Endothelial cell of umbilical vein (primary cell): ENCODE data around the gene SH3D21. TPM values are rescaled to one million over a fixed set of nuclear protein-coding genes. Genes with fewer than 3 reads are reported as not detected.

Experiments
- BruUV-seq: library from RNA; stranded (reverse); fragments of 400-500 nt; replicated peaks from 2 replicates; lab custom pipeline; 2021; lab: Mats Ljungman, UMichigan
- CTCF ChIA-PET: fragments of 300-600, 350-600 bp; sonication (Branson Sonifier 250); formaldehyde crosslinking; loops from one replicate; lab custom pipeline; 2021; ENCODE audit warnings: antibody characterized with exemption, inconsistent platforms; lab: Charles Lee
- POLR2A ChIA-PET: fragments of 300-600, 350-600 bp; sonication (Branson Sonifier 250); formaldehyde crosslinking; loops from one replicate; lab custom pipeline; 2021; ENCODE audit warnings: antibody characterized with exemption, inconsistent platforms; lab: Charles Lee
- DNase-seq: peaks from one replicate; pipeline ENCODE4 v3.0.0-alpha.2; 2011; ENCODE audit warnings: low read depth, low spot score
- FAIRE-seq: peaks from 2 replicates; lab custom pipeline; 2011; peaks lifted over from hg19 to GRCh38; lab: Jason Lieb, UNC
- H2AFZ ChIP-seq: 2 replicates; pipeline ENCODE4 v1.6.0; 2012; ENCODE audit warnings: low read depth, low read length, control low read depth, inconsistent platforms
- H3K27ac ChIP-seq: 2 replicates; pipeline ENCODE4 v1.5.1; 2011; ENCODE audit warnings: low read depth, mild to moderate bottlenecking, control low read depth, low read length, moderate library complexity; ENCODE audit not compliant: insufficient read depth
- H3K27me3 ChIP-seq, 2 experiments: 2 replicates each; pipeline versions ENCODE4 v1.6.0 to v1.6.1; 2011; ENCODE audit warnings: low read length in 2 of 2, mixed read lengths in 1 of 2; ENCODE audit not compliant: control insufficient read depth in 2 of 2, insufficient read depth in 2 of 2
- H3K36me3 ChIP-seq, 2 experiments: 2 replicates in 1 of 2; 3 replicates in 1 of 2; pipeline ENCODE4 v1.5.1; 2011; ENCODE audit warnings: low read length in 2 of 2, mild to moderate bottlenecking in 1 of 2, moderate library complexity in 1 of 2; ENCODE audit not compliant: control insufficient read depth in 2 of 2, insufficient read depth in 2 of 2; ENCODE audit errors: extremely low read depth in 1 of 2
- H3K4me1 ChIP-seq: 3 replicates; pipeline ENCODE4 v1.5.1; 2011; ENCODE audit warnings: mild to moderate bottlenecking, low read length; ENCODE audit not compliant: control insufficient read depth, insufficient read depth; ENCODE audit errors: extremely low read depth
- H3K4me2 ChIP-seq: 2 replicates; pipeline ENCODE4 v1.6.1; 2011; ENCODE audit warnings: low read length, control low read depth, mixed read lengths; ENCODE audit not compliant: insufficient read depth
- H3K4me3 ChIP-seq, 3 experiments: fragments of 200-600 bp in 1 of 3; sonication (generic), shearing (Covaris generic) in 1 of 3; replicated peaks in 1 of 3; 2 replicates each; pipeline ENCODE4 v1.5.1; 2011 to 2016; ENCODE audit warnings: control low read depth in 3 of 3, low read length in 3 of 3, mild to moderate bottlenecking in 2 of 3, inconsistent platforms in 1 of 3, low read depth in 1 of 3, moderate library complexity in 1 of 3; ENCODE audit not compliant: insufficient read depth in 1 of 3
- H3K79me2 ChIP-seq: 2 replicates; pipeline ENCODE4 v1.6.0; 2012; ENCODE audit warnings: low read length, inconsistent platforms; ENCODE audit not compliant: control insufficient read depth, insufficient read depth
- H3K9ac ChIP-seq: replicated peaks from 2 replicates; pipeline ENCODE3; 2011; ENCODE audit warnings: low read length, control low read depth; ENCODE audit not compliant: insufficient read depth; ENCODE audit errors: extremely low read depth
- H3K9me1 ChIP-seq: replicated peaks from 3 replicates; pipeline ENCODE4 v1.6.0; 2011; ENCODE audit warnings: mild to moderate bottlenecking, low read length; ENCODE audit not compliant: control insufficient read depth, insufficient read depth; ENCODE audit errors: extremely low read depth
- H3K9me3 ChIP-seq: replicated peaks from 2 replicates; pipeline ENCODE4 v1.5.1; 2012; ENCODE audit warnings: low read length, inconsistent platforms; ENCODE audit not compliant: control insufficient read depth, insufficient read depth
- H4K20me1 ChIP-seq: replicated peaks from 2 replicates; pipeline ENCODE3; 2011; ENCODE audit warnings: mild to moderate bottlenecking, low read length; ENCODE audit not compliant: control insufficient read depth, insufficient read depth; ENCODE audit errors: extremely low read depth
- CTCF ChIP-seq, 2 donors: IDR thresholded peaks; 1 replicate in 1 of 2; 2 replicates in 1 of 2; pipeline ENCODE4 v1.5.1; 2011; ENCODE audit warnings: low read length in 2 of 2, mild to moderate bottlenecking in 2 of 2, moderate library complexity in 2 of 2, control low read depth in 1 of 2, inconsistent platforms in 1 of 2, low read depth in 1 of 2; ENCODE audit not compliant: insufficient read depth in 1 of 2; ENCODE audit errors: extremely low read depth in 1 of 2
- EZH2 ChIP-seq: IDR thresholded peaks from 2 replicates; pipeline ENCODE4 v1.6.1; 2012; ENCODE audit warnings: borderline replicate concordance, low read depth, mild to moderate bottlenecking, moderate library complexity, low read length, inconsistent platforms; ENCODE audit not compliant: severe bottlenecking
- FOS ChIP-seq: IDR thresholded peaks from 2 replicates; pipeline ENCODE4 v1.6.1; 2011; ENCODE audit warnings: mild to moderate bottlenecking, low read length, moderate library complexity, borderline replicate concordance; ENCODE audit not compliant: insufficient read depth
- GATA2 ChIP-seq: IDR thresholded peaks from 2 replicates; pipeline ENCODE4 v1.7.0; 2011; ENCODE audit warnings: low read depth, mild to moderate bottlenecking, moderate library complexity, mixed read lengths, low read length; ENCODE audit not compliant: insufficient read length, insufficient read depth
- JUN ChIP-seq: IDR thresholded peaks from 2 replicates; pipeline ENCODE4 v1.6.1; 2011; ENCODE audit warnings: borderline replicate concordance, low read depth; ENCODE audit not compliant: insufficient read length, insufficient read depth
- MAX ChIP-seq: IDR thresholded peaks from 2 replicates; pipeline ENCODE4 v1.6.1; 2011; ENCODE audit not compliant: insufficient read depth, insufficient read length
- MYC ChIP-seq: IDR thresholded peaks from one replicate; pipeline ENCODE4 v1.6.1; 2011; ENCODE audit warnings: mild to moderate bottlenecking, low read depth, low read length
- POLR2A ChIP-seq: IDR thresholded peaks from 2 replicates; pipeline ENCODE4 v1.6.1; 2012; ENCODE audit warnings: low read depth, mild to moderate bottlenecking, control low read depth, low read length
- POLR2AphosphoS5 ChIP-seq: IDR thresholded peaks from 2 replicates; pipeline ENCODE4 v1.6.1; 2012; ENCODE audit warnings: low read depth, mild to moderate bottlenecking, control low read depth, low read length, moderate library complexity; ENCODE audit not compliant: insufficient read depth
- dilution Hi-C: fragments of 300-500 bp; cut with MboI; formaldehyde crosslinking; loops from one replicate; pipeline ENCODE4 v1.15.0; 2019; ENCODE audit warnings: low sequenced_read_pairs; ENCODE audit not compliant: extremely low pct_ligation_motif_present
- intact Hi-C: fragments of 100-400 bp; cut with micrococcal nuclease; formaldehyde crosslinking; loops from one replicate; pipeline ENCODE4 v1.10.0; 2022
- polyA plus RNA-seq, 4 experiments: library from polyadenylated mRNA; depleted of rRNA in 3 of 4; stranded (reverse) in 3 of 4; unstranded in 1 of 4; fragments of >200 nt; gene quantifications; 2 replicates each; pipeline versions ENCODE4 v1.2.1 to v1.2.3, GENCODE V29; 2011 to 2012; ENCODE audit warnings: missing spikeins in 1 of 4
- total RNA-seq: library from RNA; stranded (reverse); gene quantifications from 2 replicates; pipeline ENCODE4 v1.2.3, GENCODE V29; 2021

The SH3D21 gene
- total and polyA plus RNA-seq, 2 donors (not counting 3 experiments of a cell fraction or from before 2014, with no cell fraction given), result 1.8 to 7.2 TPM

GRCh38 chr1:36323636-36324352, 17.6 kb downstream of the SH3D21 start, which contains the start of gene EVA1B:
Gene EVA1B, minus strand, starts transcription at chr1:36323645. Its CDS starts 608 bp downstream, at chr1:36323037.
- peak; percentile 90 for FAIRE-seq

GRCh38 chr1:36324353-36324703, 18.2 kb downstream of the SH3D21 start:
- no peak for DNase-seq
- Histone ChIP-seq H3K79me2 (peaks cover 14% of the 10 kb centered on the region), H4K20me1 (no peaks in the 10 kb centered on the region), H3K36me3 (peaks cover 0 to 5% of the 10 kb centered on the region in 2 experiments), H3K27me3 (no peaks in the 10 kb centered on the region), H3K4me3 (no peak overlapping the region), H3K4me1 (peaks cover 21% of the 10 kb centered on the region), H3K9ac (no peak overlapping the region), H2AFZ (no peak overlapping the region), H3K9me1 (no peaks in the 10 kb centered on the region), H3K4me2 (no peak overlapping the region), H3K27ac (no peak overlapping the region), H3K9me3 (no peaks in the 10 kb centered on the region)
- intact Hi-C loops, result no loop called here
- ChIA-PET CTCF (interaction anchor here (1.2 to 3.1 kb wide), 7 partner anchors 18 to 163 kb away, joined by 3 to 17 read pairs (median 5); no protein-coding TSS in a partner anchor), POLR2A (no interaction called here)
- no peak for FAIRE-seq
- BruUV-seq, result no TSS peak
- dilution Hi-C loops, result no loop called here
- TF ChIP-seq MYC (no peak), POLR2AphosphoS5 (no peak), JUN (no peak), POLR2A (no peak), MAX (no peak), FOS (no peak), CTCF (IDR thresholded peaks at IDR 0.05; ENCODE audit: extremely low read depth in 1 of 2, insufficient read depth in 1 of 2, low read depth in 1 of 2, low read length in 2 of 2) (no peak), EZH2 (no peak), GATA2 (no peak)

More at GRCh38 chr1:36323636-36324352, 17.6 kb downstream of the SH3D21 start, which contains the start of gene EVA1B:
- Histone ChIP-seq H3K79me2 (peaks cover 14% of the 10 kb centered on the region), H3K4me2 (peak within 1 kb of the TSS; percentile 80), H3K27me3 (no peaks in the 10 kb centered on the region), H3K9me1 (no peaks in the 10 kb centered on the region), H3K27ac (peak within 1 kb of the TSS; percentile 62), H3K4me3 (peak within 1 kb of the TSS; percentile 61 to 85 (median 71)), H3K36me3 (peaks cover 0 to 5% of the 10 kb centered on the region in 2 experiments), H2AFZ (peak within 1 kb of the TSS; percentile 71), H3K9ac (peak within 1 kb of the TSS; percentile 68), H3K9me3 (no peaks in the 10 kb centered on the region), H3K4me1 (peaks cover 15% of the 10 kb centered on the region), H4K20me1 (no peaks in the 10 kb centered on the region)
- intact Hi-C loops (loop anchor here (1.0 kb wide), 6 partner anchors 17 to 174 kb away; partner anchors contain the start of genes SH3D21 and TRAPPC3), dilution Hi-C loops (no loop called here)
- peak; percentile 90 for DNase-seq
- TF ChIP-seq POLR2AphosphoS5 (peak; percentile 24), JUN (no peak)
- no TSS peak for BruUV-seq
- POLR2A ChIA-PET, result no interaction called here
- CTCF ChIA-PET, result interaction anchor here (0.6 to 3.1 kb wide), 10 partner anchors 8 to 163 kb away, joined by 3 to 17 read pairs (median 4); no protein-coding TSS in a partner anchor
